Immature natural killer cell (primary cell): ENCODE data around the gene ZBTB9. TPM values are rescaled to one million over a fixed set of nuclear protein-coding genes. Genes with fewer than 3 reads are reported as not detected.

ENCODE experiments used
- DNase-seq, 3 donors: peaks; one replicate each; pipeline ENCODE4 v3.0.0; 2022; ENCODE audit warnings: mixed read lengths in 1 of 3
- H3K27ac Mint-ChIP-seq, 6 donors: one replicate each; pipeline ENCODE4 v1.8.0; 2020; ENCODE audit warnings: mixed read lengths in 6 of 6, mild to moderate bottlenecking in 5 of 6, inconsistent platforms in 4 of 6, moderate library complexity in 3 of 6
- H3K27me3 Mint-ChIP-seq, 3 donors: one replicate each; pipeline ENCODE4 v1.8.0; 2020 to 2021; ENCODE audit warnings: low read depth in 3 of 3, mild to moderate bottlenecking in 3 of 3, mixed read lengths in 3 of 3, moderate library complexity in 3 of 3, inconsistent platforms in 1 of 3
- H3K36me3 Mint-ChIP-seq, 3 donors: one replicate each; pipeline ENCODE4 v1.8.0; 2020; ENCODE audit warnings: mixed read lengths in 3 of 3, inconsistent platforms in 2 of 3, mild to moderate bottlenecking in 2 of 3
- H3K4me1 Mint-ChIP-seq, 2 donors: one replicate each; pipeline ENCODE4 v1.8.0; 2020; ENCODE audit warnings: inconsistent platforms in 2 of 2, mild to moderate bottlenecking in 2 of 2, mixed read lengths in 2 of 2, moderate library complexity in 1 of 2
- H3K4me3 Mint-ChIP-seq, 5 donors: one replicate each; pipeline ENCODE4 v1.8.0; 2020; ENCODE audit warnings: mild to moderate bottlenecking in 5 of 5, mixed read lengths in 5 of 5, inconsistent platforms in 3 of 5, moderate library complexity in 3 of 5
- H3K9me3 Mint-ChIP-seq, 6 donors: one replicate each; pipeline ENCODE4 v1.8.0; 2020; ENCODE audit warnings: mild to moderate bottlenecking in 6 of 6, mixed read lengths in 6 of 6, inconsistent platforms in 4 of 6, moderate library complexity in 3 of 6
- polyA plus RNA-seq, 3 donors: library from polyadenylated mRNA; unstranded; fragments of 300-500 nt; fragmentation: Illumina TruSeq; gene quantifications; one replicate each; pipeline ENCODE4 v1.2.3, GENCODE V29; 2021

Gene ZBTB9
- 1 to 10 TPM; 1.2 to 7.0 (median 3.0) TPM for polyA plus RNA-seq

GRCh38 chr6:33454009-33454946, at the start of gene ZBTB9:
Gene ZBTB9, plus strand, starts transcription at chr6:33454576. Its CDS starts 525 bp downstream, at chr6:33455101.
- peaks cover 0 to 9% (median 0%) of the 10 kb centered on the region in 3 donors for H3K36me3 Mint-ChIP-seq
- H3K27me3 Mint-ChIP-seq = peaks cover 4 to 8% (median 7%) of the 10 kb centered on the region in 3 donors
- peak within 1 kb of the TSS; percentile 87 to 94 (median 92) for H3K27ac Mint-ChIP-seq
- H3K4me3 Mint-ChIP-seq = peak within 1 kb of the TSS; percentile 89 to 97 (median 96)
- peaks cover 0 to 2% (median 0%) of the 10 kb centered on the region in 6 donors for H3K9me3 Mint-ChIP-seq
- peaks cover 26 to 36% of the 10 kb centered on the region in 2 donors for H3K4me1 Mint-ChIP-seq
- DNase-seq = peak; percentile 95

- peaks cover 14 to 18% of the 10 kb centered on the region in 2 donors for H3K4me1 Mint-ChIP-seq
- H3K9me3 Mint-ChIP-seq = no peaks in the 10 kb centered on the region
- H3K4me3 Mint-ChIP-seq = no peak overlapping the region
- peaks cover 5 to 6% (median 5%) of the 10 kb centered on the region in 3 donors for H3K27me3 Mint-ChIP-seq
- peak overlapping the region in 3 of 6 donors; percentile 2 to 59 (median 18) for H3K27ac Mint-ChIP-seq
- no peak for DNase-seq
- H3K36me3 Mint-ChIP-seq = no peaks in the 10 kb centered on the region
These were observed 49.5 kb upstream of the ZBTB9 start for GRCh38 chr6:33404884-33405283.

GRCh38 chr6:33405386-33405940, 48.9 kb upstream of the ZBTB9 start:
- peaks cover 16 to 21% of the 10 kb centered on the region in 2 donors for H3K4me1 Mint-ChIP-seq
- no peaks in the 10 kb centered on the region for H3K36me3 Mint-ChIP-seq
- peak overlapping the region in 5 of 6 donors; percentile 59 to 88 (median 60) for H3K27ac Mint-ChIP-seq
- H3K4me3 Mint-ChIP-seq = peak overlapping the region in 3 of 5 donors; percentile 4 to 78 (median 63)
- peaks cover 6 to 9% (median 9%) of the 10 kb centered on the region in 3 donors for H3K27me3 Mint-ChIP-seq
- DNase-seq = peak in 1 of 3 donors; percentile 39
- no peaks in the 10 kb centered on the region for H3K9me3 Mint-ChIP-seq

GRCh38 chr6:33406126-33406525, 48.2 kb upstream of the ZBTB9 start:
- Mint-ChIP-seq H3K4me3 (no peak overlapping the region), H3K27ac (peak overlapping the region in 3 of 6 donors; percentile 59 to 88 (median 82)), H3K36me3 (no peaks in the 10 kb centered on the region), H3K9me3 (no peaks in the 10 kb centered on the region), H3K27me3 (peaks cover 8 to 12% (median 9%) of the 10 kb centered on the region in 3 donors), H3K4me1 (peaks cover 16 to 21% of the 10 kb centered on the region in 2 donors)
- DNase-seq = no peak

GRCh38 chr6:33407132-33407718, 47.2 kb upstream of the ZBTB9 start:
- DNase-seq = no peak

GRCh38 chr6:33410050-33410710, 44.2 kb upstream of the ZBTB9 start:
- no peaks in the 10 kb centered on the region for H3K9me3 Mint-ChIP-seq
- H3K36me3 Mint-ChIP-seq = peaks cover 0 to 20% (median 3%) of the 10 kb centered on the region in 3 donors
- H3K4me3 Mint-ChIP-seq = peak overlapping the region; percentile 85 to 95 (median 91)
- H3K27ac Mint-ChIP-seq = peak overlapping the region; percentile 97 to 99 (median 98)
- peaks cover 43 to 53% of the 10 kb centered on the region in 2 donors for H3K4me1 Mint-ChIP-seq
- DNase-seq = peak; percentile 98 to 99 (median 98)
- H3K27me3 Mint-ChIP-seq = peaks cover 7 to 22% (median 12%) of the 10 kb centered on the region in 3 donors

More at GRCh38 chr6:33407132-33407718, 47.2 kb upstream of the ZBTB9 start:
- Mint-ChIP-seq H3K27me3 (peaks cover 5 to 16% (median 12%) of the 10 kb centered on the region in 3 donors), H3K9me3 (no peaks in the 10 kb centered on the region), H3K4me1 (peaks cover 23 to 30% of the 10 kb centered on the region in 2 donors), H3K27ac (peak overlapping the region in 5 of 6 donors; percentile 23 to 99 (median 66)), H3K4me3 (no peak overlapping the region), H3K36me3 (no peaks in the 10 kb centered on the region)

GRCh38 chr6:33410711-33411631, 43.4 kb upstream of the ZBTB9 start, which contains the start of gene PHF1:
Gene PHF1, plus strand, starts transcription at chr6:33411014. Its CDS starts 1,250 bp downstream, at chr6:33412264.
- peak within 1 kb of the TSS; percentile 85 to 95 (median 91) for H3K4me3 Mint-ChIP-seq
- peaks cover 0 to 27% (median 3%) of the 10 kb centered on the region in 3 donors for H3K36me3 Mint-ChIP-seq
- peaks cover 43 to 53% of the 10 kb centered on the region in 2 donors for H3K4me1 Mint-ChIP-seq
- H3K27me3 Mint-ChIP-seq = peaks cover 7 to 22% (median 12%) of the 10 kb centered on the region in 3 donors
- no peaks in the 10 kb centered on the region for H3K9me3 Mint-ChIP-seq
- H3K27ac Mint-ChIP-seq = peak within 1 kb of the TSS; percentile 97 to 99 (median 98)
- DNase-seq = peak in 2 of 3 donors; percentile 92 to 94

- peaks cover 49 to 59% of the 10 kb centered on the region in 2 donors for H3K4me1 Mint-ChIP-seq
These were observed 42.8 kb upstream of the ZBTB9 start for GRCh38 chr6:33411632-33412005.

GRCh38 chr6:33412140-33413009, 42.0 kb upstream of the ZBTB9 start:
- no peak for DNase-seq
- Mint-ChIP-seq H3K27me3 (peaks cover 7 to 30% (median 17%) of the 10 kb centered on the region in 3 donors), H3K4me1 (peaks cover 57 to 66% of the 10 kb centered on the region in 2 donors), H3K4me3 (peak overlapping the region; percentile 61 to 95 (median 87)), H3K9me3 (no peaks in the 10 kb centered on the region), H3K27ac (peak overlapping the region; percentile 81 to 99 (median 90)), H3K36me3 (peaks cover 0 to 27% (median 3%) of the 10 kb centered on the region in 3 donors)

More at GRCh38 chr6:33411632-33412005, 42.8 kb upstream of the ZBTB9 start:
- H3K27me3 Mint-ChIP-seq = peaks cover 7 to 26% (median 12%) of the 10 kb centered on the region in 3 donors
- H3K4me3 Mint-ChIP-seq = peak overlapping the region; percentile 82 to 95 (median 87)
- peaks cover 0 to 27% (median 3%) of the 10 kb centered on the region in 3 donors for H3K36me3 Mint-ChIP-seq
- H3K9me3 Mint-ChIP-seq = no peaks in the 10 kb centered on the region
- no peak for DNase-seq
- H3K27ac Mint-ChIP-seq = peak overlapping the region; percentile 89 to 99 (median 92)

- Mint-ChIP-seq H3K27me3 (peaks cover 15 to 41% (median 28%) of the 10 kb centered on the region in 3 donors), H3K27ac (peak overlapping the region; percentile 70 to 91 (median 82)), H3K36me3 (peaks cover 0 to 27% (median 3%) of the 10 kb centered on the region in 3 donors), H3K4me1 (peaks cover 68 to 77% of the 10 kb centered on the region in 2 donors), H3K4me3 (peak overlapping the region in 4 of 5 donors; percentile 41 to 91 (median 65)), H3K9me3 (no peaks in the 10 kb centered on the region)
- no peak for DNase-seq
These were observed 40.9 kb upstream of the ZBTB9 start for GRCh38 chr6:33413241-33414120.
